ENCODE data around the gene ZNF747. TPM values are rescaled to one million over a fixed set of nuclear protein-coding genes. Genes with fewer than 3 reads are reported as not detected.
A peak's percentile ranks its signal among the peaks of the same experiment; 100 is the strongest.

ZNF747 gene
- total and polyA plus RNA-seq, 5 experiments from 2014 or later = 9.5 to 21.9 (median 12.0) TPM

- H3K9me3 Mint-ChIP-seq = no peaks in the 10 kb centered on the region
- peaks cover 15 to 51% (median 34%) of the 10 kb centered on the region in 4 donors for H3K4me1 Mint-ChIP-seq
- H3K36me3 Mint-ChIP-seq = peaks cover 0 to 3% (median 0%) of the 10 kb centered on the region in 3 donors
- ATAC-seq (no peak), DNase-seq (no peak)
- peak overlapping the region; percentile 94 to 100 (median 99) for H3K27ac Mint-ChIP-seq
- no peaks in the 10 kb centered on the region for H3K27me3 Mint-ChIP-seq
- peak overlapping the region in 8 of 10 donors; percentile 72 to 90 (median 84) for H3K4me3 Mint-ChIP-seq
- POLR2A ChIA-PET = interaction anchor here (0.6 to 3.0 kb wide), 5 partner anchors 9 to 508 kb away, joined by 4 to 31 read pairs (median 9); partner anchors contain the start of genes FBRS, ZNF764 and ZNF785
Observed at GRCh38 chr16:30567160-30567990, 32.7 kb upstream of the ZNF747 start.

- POLR2A ChIA-PET = interaction anchor here (1.1 to 3.0 kb wide), 3 partner anchors 8 to 94 kb away, joined by 4 to 31 read pairs (median 5); partner anchors contain the start of genes ZNF764 and ZNF785
- Mint-ChIP-seq H3K27ac (peak overlapping the region; percentile 16 to 97 (median 78)), H3K9me3 (no peaks in the 10 kb centered on the region), H3K4me1 (peaks cover 11 to 48% (median 31%) of the 10 kb centered on the region in 4 donors), H3K27me3 (no peaks in the 10 kb centered on the region), H3K4me3 (peak overlapping the region in 1 of 10 donors; percentile 25), H3K36me3 (no peaks in the 10 kb centered on the region)
- ATAC-seq (no peak), DNase-seq (no peak)
Observed at GRCh38 chr16:30566531-30566930, 31.9 kb upstream of the ZNF747 start.

- Mint-ChIP-seq H3K36me3 (no peaks in the 10 kb centered on the region), H3K27ac (peak overlapping the region in 7 of 10 donors; percentile 38 to 97 (median 77)), H3K9me3 (no peaks in the 10 kb centered on the region), H3K4me3 (no peak overlapping the region), H3K27me3 (no peaks in the 10 kb centered on the region), H3K4me1 (peaks cover 14 to 50% (median 34%) of the 10 kb centered on the region in 4 donors)
- POLR2A ChIA-PET = interaction anchor here (0.8 to 1.1 kb wide), 2 partner anchors 20 to 34 kb away, joined by 4 to 5 read pairs; partner anchors contain the start of gene ZNF785
- DNase-seq = no peak
- no peak for ATAC-seq
Observed at GRCh38 chr16:30565984-30566383, 31.3 kb upstream of the ZNF747 start.

- POLR2A ChIA-PET = interaction anchor here (0.8 to 1.1 kb wide), 2 partner anchors 20 to 34 kb away, joined by 4 to 5 read pairs; partner anchors contain the start of gene ZNF785
- no peaks in the 10 kb centered on the region for H3K27me3 Mint-ChIP-seq
- no peaks in the 10 kb centered on the region for H3K9me3 Mint-ChIP-seq
- peak overlapping the region in 6 of 10 donors; percentile 9 to 67 (median 32) for H3K27ac Mint-ChIP-seq
- no peak for ATAC-seq
- H3K4me1 Mint-ChIP-seq = peaks cover 12 to 49% (median 34%) of the 10 kb centered on the region in 4 donors
- H3K4me3 Mint-ChIP-seq = no peak overlapping the region
- no peak for DNase-seq
- H3K36me3 Mint-ChIP-seq = no peaks in the 10 kb centered on the region
Observed at GRCh38 chr16:30565526-30565925, 30.9 kb upstream of the ZNF747 start.

GRCh38 chr16:30562021-30562420 is 27.4 kb upstream of the ZNF747 start:
- H3K27me3 Mint-ChIP-seq = no peaks in the 10 kb centered on the region
- peak overlapping the region in 5 of 10 donors; percentile 37 to 87 (median 81) for H3K27ac Mint-ChIP-seq
- H3K9me3 Mint-ChIP-seq = no peaks in the 10 kb centered on the region
- no peaks in the 10 kb centered on the region for H3K36me3 Mint-ChIP-seq
- peak overlapping the region in 9 of 10 donors; percentile 18 to 87 (median 79) for H3K4me3 Mint-ChIP-seq
- POLR2A ChIA-PET = interaction anchor here (0.7 to 3.5 kb wide), 9 partner anchors 9 to 131 kb away, joined by 3 to 38 read pairs (median 4); partner anchors contain the start of genes ZNF688, ZNF747 and ZNF785
- no peak for DNase-seq
- ATAC-seq = no peak
- peaks cover 6 to 35% (median 32%) of the 10 kb centered on the region in 4 donors for H3K4me1 Mint-ChIP-seq

GRCh38 chr16:30561089-30561816 is 26.6 kb upstream of the ZNF747 start:
- H3K9me3 Mint-ChIP-seq = no peaks in the 10 kb centered on the region
- peaks cover 0 to 1% (median 0%) of the 10 kb centered on the region in 3 donors for H3K36me3 Mint-ChIP-seq
- POLR2A ChIA-PET = interaction anchor here (0.6 to 3.5 kb wide), 11 partner anchors 10 to 143 kb away, joined by 3 to 38 read pairs (median 4); partner anchors contain the start of genes FBRS, PRR14, ZNF688 and ZNF747
- H3K4me3 Mint-ChIP-seq = peak overlapping the region; percentile 74 to 87 (median 83)
- H3K4me1 Mint-ChIP-seq = peaks cover 6 to 35% (median 30%) of the 10 kb centered on the region in 4 donors
- no peaks in the 10 kb centered on the region for H3K27me3 Mint-ChIP-seq
- ATAC-seq = no peak
- peak in 2 of 10 donors; percentile 12 to 15 for DNase-seq
- H3K27ac Mint-ChIP-seq = peak overlapping the region; percentile 69 to 87 (median 80)

GRCh38 chr16:30559690-30560089 is 25.0 kb upstream of the ZNF747 start:
- H3K4me1 Mint-ChIP-seq = peaks cover 10 to 39% (median 35%) of the 10 kb centered on the region in 4 donors
- H3K36me3 Mint-ChIP-seq = peaks cover 0 to 13% (median 0%) of the 10 kb centered on the region in 3 donors
- POLR2A ChIA-PET = interaction anchor here (1.7 to 3.5 kb wide), 6 partner anchors 8 to 26 kb away, joined by 8 to 131 read pairs (median 34); partner anchors contain the start of genes ZNF688, ZNF747 and ZNF785
- DNase-seq (no peak), ATAC-seq (no peak)
- H3K27ac Mint-ChIP-seq = peak overlapping the region in 8 of 10 donors; percentile 25 to 95 (median 86)
- no peaks in the 10 kb centered on the region for H3K27me3 Mint-ChIP-seq
- H3K4me3 Mint-ChIP-seq = peak overlapping the region in 8 of 10 donors; percentile 11 to 89 (median 70)
- H3K9me3 Mint-ChIP-seq = no peaks in the 10 kb centered on the region

- H3K4me3 Mint-ChIP-seq = peak overlapping the region; percentile 82 to 93 (median 86)
- H3K27me3 Mint-ChIP-seq = no peaks in the 10 kb centered on the region
- POLR2A ChIA-PET = interaction anchor here (0.6 to 3.5 kb wide), 29 partner anchors 9 to 559 kb away, joined by 3 to 131 read pairs (median 5); partner anchors contain the start of genes ALDOA, DCTPP1, FBRS and KAT8
Observed at GRCh38 chr16:30558789-30559377, 24.2 kb upstream of the ZNF747 start.

GRCh38 chr16:30557957-30558788 is 23.5 kb upstream of the ZNF747 start, which contains the start of gene ZNF764:
ZNF764 (minus strand) TSS chr16:30558374; CDS start chr16:30558182, 192 bp downstream.
- no peaks in the 10 kb centered on the region for H3K27me3 Mint-ChIP-seq
- peak within 1 kb of the TSS; percentile 85 to 97 (median 94) for H3K27ac Mint-ChIP-seq
- DNase-seq (peak; percentile 81 to 98 (median 93)), ATAC-seq (peak; percentile 90)
- POLR2A ChIA-PET = interaction anchor here (0.6 to 3.5 kb wide), 39 partner anchors 9 to 1745 kb away, joined by 3 to 131 read pairs (median 5); partner anchors contain the start of genes ALDOA, DCTPP1, FBRS and KAT8
- H3K4me3 Mint-ChIP-seq = peak within 1 kb of the TSS; percentile 82 to 93 (median 86)
- H3K9me3 Mint-ChIP-seq = no peaks in the 10 kb centered on the region
- H3K36me3 Mint-ChIP-seq = peaks cover 0 to 27% (median 0%) of the 10 kb centered on the region in 3 donors
- H3K4me1 Mint-ChIP-seq = peaks cover 13 to 53% (median 48%) of the 10 kb centered on the region in 4 donors

More at GRCh38 chr16:30558789-30559377, 24.2 kb upstream of the ZNF747 start:
- H3K9me3 Mint-ChIP-seq = no peaks in the 10 kb centered on the region
- H3K4me1 Mint-ChIP-seq = peaks cover 10 to 46% (median 41%) of the 10 kb centered on the region in 4 donors
- peaks cover 0 to 20% (median 0%) of the 10 kb centered on the region in 3 donors for H3K36me3 Mint-ChIP-seq
- no peak for ATAC-seq
- H3K27ac Mint-ChIP-seq = peak overlapping the region; percentile 85 to 97 (median 94)
- DNase-seq = no peak

- Mint-ChIP-seq H3K27ac (peak overlapping the region; percentile 82 to 97 (median 94)), H3K27me3 (no peaks in the 10 kb centered on the region), H3K36me3 (peaks cover 0 to 27% (median 0%) of the 10 kb centered on the region in 3 donors), H3K4me1 (peaks cover 14 to 58% (median 52%) of the 10 kb centered on the region in 4 donors), H3K9me3 (no peaks in the 10 kb centered on the region), H3K4me3 (peak overlapping the region; percentile 82 to 93 (median 86))
- DNase-seq = peak in 1 of 10 donors; percentile 55
- no peak for ATAC-seq
- POLR2A ChIA-PET = interaction anchor here (0.6 to 3.5 kb wide), 26 partner anchors 8 to 1744 kb away, joined by 3 to 131 read pairs (median 6); partner anchors contain the start of genes ALDOA, DCTPP1, FBRS and PRR14
Observed at GRCh38 chr16:30557707-30557956, 23.0 kb upstream of the ZNF747 start.

Measured in naive thymus-derived CD8-positive, alpha-beta T cell (primary cell).